GM20000 (cell line): ENCODE results near the gene TSC2.

Experiments used
- DNase-seq: peaks from one replicate; pipeline ENCODE4 v3.0.0; 2012; ENCODE audit warnings: low spot score
- TF ChIP-seq, protein P1 (sequence below): IDR thresholded peaks from 2 replicates; pipeline ENCODE4 v1.5.1; 2012; ENCODE audit warnings: mild to moderate bottlenecking, control low read depth; ENCODE audit errors: extremely low read depth, missing control alignments

The TSC2 gene

DNA sequence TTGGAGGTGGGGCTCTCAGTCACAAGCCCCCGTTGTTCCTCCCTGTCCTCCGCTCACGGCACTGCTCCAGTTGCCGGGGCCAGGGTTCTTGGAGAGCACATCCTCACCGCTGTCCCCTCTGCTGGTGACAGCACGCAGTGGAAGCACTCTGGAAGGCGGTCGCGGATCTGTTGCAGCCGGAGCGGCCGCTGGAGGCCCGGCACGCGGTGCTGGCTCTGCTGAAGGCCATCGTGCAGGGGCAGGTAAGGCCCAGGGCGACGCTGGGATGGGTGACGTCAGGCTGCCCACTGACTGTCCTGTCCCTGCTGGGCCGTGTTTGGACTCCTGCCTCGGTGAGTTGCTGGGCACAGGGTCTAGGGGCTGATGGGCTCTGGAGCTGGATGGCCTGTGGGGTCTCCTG is 5.4 kb downstream of the TSC2 start:
- TF ChIP-seq, protein P1, sequence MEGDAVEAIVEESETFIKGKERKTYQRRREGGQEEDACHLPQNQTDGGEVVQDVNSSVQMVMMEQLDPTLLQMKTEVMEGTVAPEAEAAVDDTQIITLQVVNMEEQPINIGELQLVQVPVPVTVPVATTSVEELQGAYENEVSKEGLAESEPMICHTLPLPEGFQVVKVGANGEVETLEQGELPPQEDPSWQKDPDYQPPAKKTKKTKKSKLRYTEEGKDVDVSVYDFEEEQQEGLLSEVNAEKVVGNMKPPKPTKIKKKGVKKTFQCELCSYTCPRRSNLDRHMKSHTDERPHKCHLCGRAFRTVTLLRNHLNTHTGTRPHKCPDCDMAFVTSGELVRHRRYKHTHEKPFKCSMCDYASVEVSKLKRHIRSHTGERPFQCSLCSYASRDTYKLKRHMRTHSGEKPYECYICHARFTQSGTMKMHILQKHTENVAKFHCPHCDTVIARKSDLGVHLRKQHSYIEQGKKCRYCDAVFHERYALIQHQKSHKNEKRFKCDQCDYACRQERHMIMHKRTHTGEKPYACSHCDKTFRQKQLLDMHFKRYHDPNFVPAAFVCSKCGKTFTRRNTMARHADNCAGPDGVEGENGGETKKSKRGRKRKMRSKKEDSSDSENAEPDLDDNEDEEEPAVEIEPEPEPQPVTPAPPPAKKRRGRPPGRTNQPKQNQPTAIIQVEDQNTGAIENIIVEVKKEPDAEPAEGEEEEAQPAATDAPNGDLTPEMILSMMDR: no peak
- DNase-seq: no peak

DNA sequence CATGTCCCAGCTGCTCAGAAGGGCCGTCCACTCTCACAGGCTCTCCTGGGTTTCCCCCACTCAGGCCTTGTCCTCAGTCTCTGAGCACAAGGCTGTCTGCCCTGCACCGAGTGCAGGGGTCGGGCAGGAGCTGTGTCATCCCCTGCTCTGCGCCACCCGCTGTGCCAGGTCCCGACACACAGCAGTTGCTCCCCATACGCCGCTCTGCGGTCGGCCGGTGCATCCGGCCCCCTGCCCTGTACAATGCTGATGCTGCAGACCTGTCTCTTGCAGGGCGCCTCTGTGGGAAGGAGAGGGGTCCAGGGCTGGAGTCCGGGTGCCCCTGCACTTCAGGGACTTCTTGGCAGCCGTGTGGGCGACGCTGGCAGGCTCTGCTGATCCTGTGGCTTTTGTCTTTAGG is 6.1 kb downstream of the TSC2 start:
- no peak for DNase-seq
- TF ChIP-seq, protein P1: no peak

DNA sequence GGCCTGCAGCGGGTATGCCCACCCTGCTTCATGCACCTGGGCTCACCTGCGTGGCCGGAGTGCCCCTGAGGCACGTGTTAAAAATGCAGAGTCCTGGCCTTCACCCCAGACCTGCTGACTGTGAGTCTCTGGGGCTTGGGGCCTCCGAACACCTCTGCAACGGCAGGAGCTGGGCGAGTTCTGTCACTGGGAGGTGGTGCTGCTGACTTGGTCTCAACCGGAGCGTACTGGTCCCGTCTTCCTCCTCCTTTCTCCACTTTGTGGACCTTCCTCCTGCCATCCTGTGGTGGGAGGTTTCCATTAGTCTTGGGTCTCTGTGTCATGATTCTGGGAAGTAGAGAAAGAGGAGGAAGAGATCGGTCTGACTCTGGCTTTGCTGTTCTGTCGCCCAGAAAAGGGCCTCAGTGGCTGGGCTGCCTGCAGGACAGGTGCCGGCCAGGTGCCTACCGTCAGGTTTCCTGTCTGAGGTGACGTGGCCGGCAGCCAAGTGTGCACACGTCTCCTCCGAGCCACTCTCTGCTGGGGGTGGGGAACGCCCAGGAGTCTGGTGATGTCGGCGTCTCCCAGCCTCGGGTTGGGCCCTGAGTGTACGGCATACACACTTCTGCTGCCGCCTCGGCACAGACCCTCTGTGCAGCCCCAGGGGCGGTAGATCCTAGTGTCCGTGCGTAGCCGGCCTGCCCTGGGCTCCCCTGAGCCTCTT is 6.9 kb downstream of the TSC2 start:
- TF ChIP-seq, protein P1: no peak

DNA sequence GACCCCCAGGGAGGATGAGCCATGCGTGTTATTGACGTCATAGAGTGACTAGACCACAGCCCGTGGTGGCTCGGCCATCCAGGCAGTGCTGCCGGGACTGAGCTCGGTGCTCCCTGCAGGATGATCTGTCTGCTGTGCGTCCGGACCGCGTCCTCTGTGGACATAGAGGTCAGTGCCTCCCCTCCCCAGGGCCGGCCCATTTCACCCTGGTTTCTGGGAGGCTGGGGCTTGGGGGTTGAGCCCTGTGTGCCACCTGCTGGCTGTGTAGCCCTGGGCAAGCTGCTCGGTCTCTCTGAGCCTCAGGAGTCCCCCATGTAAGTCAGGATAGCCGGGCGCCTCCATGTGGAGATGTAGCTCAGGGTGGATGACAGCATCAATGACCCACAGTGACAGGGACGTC is 8.3 kb downstream of the TSC2 start:
- DNase-seq: no peak

More for the DNA sequence above, 6.9 kb downstream of the TSC2 start:
- DNase-seq: no peak

DNA sequence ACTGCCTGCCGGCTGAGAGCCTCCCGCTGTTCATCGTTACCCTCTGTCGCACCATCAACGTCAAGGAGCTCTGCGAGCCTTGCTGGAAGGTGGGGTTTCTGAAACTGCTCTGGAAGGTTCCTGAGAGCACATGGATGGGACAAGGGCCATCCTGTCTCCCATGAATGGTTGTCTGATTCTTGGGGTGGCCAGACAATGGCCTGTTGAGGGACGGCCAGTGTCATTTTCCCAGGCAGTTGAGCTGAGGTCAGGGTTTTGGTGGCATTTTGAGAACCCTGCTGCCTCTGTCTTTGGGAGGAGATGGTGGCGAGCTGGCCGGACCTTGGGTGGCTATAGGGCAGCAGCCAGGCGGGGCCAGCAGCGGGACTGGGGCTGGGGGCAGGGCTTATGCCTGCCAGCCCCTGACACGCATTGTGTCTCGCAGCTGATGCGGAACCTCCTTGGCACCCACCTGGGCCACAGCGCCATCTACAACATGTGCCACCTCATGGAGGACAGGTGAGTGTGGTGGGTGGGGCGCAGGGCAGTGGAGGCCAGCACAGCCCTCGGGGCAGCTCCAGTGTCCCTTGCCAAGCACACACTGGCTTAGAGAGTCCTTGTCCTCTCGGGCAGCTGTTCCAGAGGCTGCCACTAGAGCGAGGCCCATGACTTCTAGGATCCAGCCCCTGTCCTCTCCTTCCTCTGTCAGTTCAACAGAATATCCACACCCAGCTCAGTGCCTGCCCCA is 9.1 kb downstream of the TSC2 start:
- DNase-seq: no peak
- TF ChIP-seq, protein P1: no peak

More for the DNA sequence above, 8.3 kb downstream of the TSC2 start:
- TF ChIP-seq, protein P1: no peak

DNA sequence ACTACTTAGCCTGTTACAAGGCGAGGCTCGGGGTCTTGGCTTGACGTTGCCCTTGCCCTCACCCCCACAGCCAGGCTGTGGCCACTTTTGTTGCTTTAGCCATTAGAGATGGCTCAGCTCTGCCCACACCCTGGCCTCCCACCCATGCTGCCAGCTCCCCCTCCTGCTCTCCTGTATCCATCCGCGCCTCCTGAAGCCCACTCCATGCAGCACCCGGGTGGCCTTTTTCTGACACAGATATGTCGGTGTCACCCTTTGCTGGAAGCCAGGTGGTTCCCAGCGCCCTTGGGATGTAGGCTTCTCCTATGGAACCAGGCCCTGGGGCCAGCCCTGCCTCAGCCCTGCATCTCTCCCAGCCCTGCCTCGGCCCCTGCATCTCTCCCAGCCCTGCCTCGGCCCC is 9.7 kb downstream of the TSC2 start:
- TF ChIP-seq, protein P1: no peak
- no peak for DNase-seq

DNA sequence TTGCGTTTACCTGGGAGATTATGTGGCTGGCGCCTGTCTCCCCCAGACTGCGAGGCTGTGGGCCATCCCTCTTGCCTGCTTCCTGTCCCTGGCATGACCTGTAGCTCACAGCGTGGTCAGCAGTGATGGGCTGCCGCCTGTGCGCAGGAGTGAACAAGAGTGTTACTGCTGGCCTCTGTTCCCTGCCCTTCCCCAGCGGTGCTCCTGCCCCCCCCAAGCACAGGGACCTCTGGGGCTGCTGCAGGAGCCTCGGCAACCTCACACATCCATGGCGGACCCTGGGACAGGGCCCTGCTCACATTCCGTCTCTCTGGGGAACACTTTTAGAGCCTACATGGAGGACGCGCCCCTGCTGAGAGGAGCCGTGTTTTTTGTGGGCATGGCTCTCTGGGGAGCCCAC is 10.6 kb downstream of the TSC2 start:
- TF ChIP-seq, protein P1: no peak
- DNase-seq: no peak
